CD14-positive monocyte (primary cell): Measurements from ENCODE around the gene ORAI3. TPM values are rescaled to one million over a fixed set of nuclear protein-coding genes. Genes with fewer than 3 reads are reported as not detected.

Source experiments
- DNase-seq, 3 donors: peaks; one replicate each; pipeline ENCODE4 v3.0.0-alpha.2; 2011 to 2022
- H2AFZ ChIP-seq: 2 replicates; pipeline ENCODE4 v1.6.0; 2012; ENCODE audit warnings: mild to moderate bottlenecking, low read depth, low read length, inconsistent platforms; ENCODE audit not compliant: insufficient read depth, poor library complexity, severe bottlenecking
- H3K27ac ChIP-seq, 2 donors: 1 replicate in 1 of 2; 2 replicates in 1 of 2; pipeline ENCODE4 v1.5.1; 2012 to 2013; ENCODE audit warnings: low read length in 2 of 2, control low read depth in 1 of 2, inconsistent platforms in 1 of 2, low read depth in 1 of 2, mild to moderate bottlenecking in 1 of 2
- H3K27me3 ChIP-seq, 2 donors: one replicate each; pipeline versions ENCODE4 v1.6.0 to v1.6.1; 2011 to 2013; ENCODE audit warnings: low read length in 2 of 2; ENCODE audit not compliant: control insufficient read depth in 2 of 2, insufficient read depth in 2 of 2
- H3K36me3 ChIP-seq, 2 donors: replicated peaks in 1 of 2; 1 replicate in 1 of 2; 2 replicates in 1 of 2; pipeline versions ENCODE4 v1.5.1 to v1.6.1; 2012 to 2013; ENCODE audit warnings: low read length in 2 of 2, control low read depth in 1 of 2, inconsistent platforms in 1 of 2, mild to moderate bottlenecking in 1 of 2; ENCODE audit not compliant: insufficient read depth in 2 of 2, control insufficient read depth in 1 of 2
- H3K4me1 ChIP-seq, 2 donors: 1 replicate in 1 of 2; 2 replicates in 1 of 2; pipeline versions ENCODE4 v1.5.1 to v1.6.1; 2012 to 2013; ENCODE audit warnings: low read length in 2 of 2, control low read depth in 1 of 2, inconsistent platforms in 1 of 2, mild to moderate bottlenecking in 1 of 2, moderate library complexity in 1 of 2; ENCODE audit not compliant: insufficient read depth in 2 of 2, control insufficient read depth in 1 of 2
- H3K4me2 ChIP-seq: replicated peaks from 2 replicates; pipeline ENCODE3; 2012; ENCODE audit warnings: low read length, moderate library complexity, mild to moderate bottlenecking; ENCODE audit not compliant: poor library complexity, severe bottlenecking; ENCODE audit errors: extremely low read depth
- H3K4me3 ChIP-seq, 3 experiments: fragments of 200-600 bp in 1 of 3; sonication (generic) in 1 of 3; replicated peaks in 1 of 3; 1 replicate in 2 of 3; 2 replicates in 1 of 3; pipeline ENCODE4 v1.5.1; 2011 to 2013; ENCODE audit warnings: low read length in 3 of 3, mild to moderate bottlenecking in 3 of 3, control low read depth in 2 of 3, low read depth in 2 of 3, inconsistent platforms in 1 of 3, moderate library complexity in 1 of 3
- H3K79me2 ChIP-seq: 2 replicates; pipeline ENCODE4 v1.6.0; 2012; ENCODE audit warnings: mild to moderate bottlenecking, control low read depth, inconsistent platforms, low read length, moderate library complexity; ENCODE audit not compliant: insufficient read depth
- H3K9ac ChIP-seq: 2 replicates; pipeline ENCODE4 v1.6.0; 2017; ENCODE audit warnings: low read length, mild to moderate bottlenecking; ENCODE audit not compliant: insufficient read depth, poor library complexity, severe bottlenecking
- H3K9me3 ChIP-seq, 2 donors: replicated peaks in 1 of 2; 1 replicate in 1 of 2; 2 replicates in 1 of 2; pipeline versions ENCODE4 v1.5.1 to v1.6.1; 2012 to 2013; ENCODE audit warnings: low read length in 2 of 2, control low read depth in 1 of 2; ENCODE audit not compliant: control insufficient read depth in 1 of 2, insufficient read depth in 1 of 2
- H4K20me1 ChIP-seq: 2 replicates; pipeline ENCODE4 v1.6.0; 2012; ENCODE audit warnings: mild to moderate bottlenecking, low read length, control low read depth, moderate library complexity; ENCODE audit not compliant: insufficient read depth
- H3K27ac Mint-ChIP-seq, 7 donors: one replicate each; pipeline ENCODE4 v1.8.0; 2020; ENCODE audit warnings: mild to moderate bottlenecking in 7 of 7, mixed read lengths in 7 of 7, moderate library complexity in 6 of 7, inconsistent platforms in 2 of 7
- H3K27me3 Mint-ChIP-seq, 3 donors: one replicate each; pipeline ENCODE4 v1.8.0; 2021 to 2022; ENCODE audit warnings: low read depth in 3 of 3, mild to moderate bottlenecking in 3 of 3, mixed read lengths in 3 of 3, moderate library complexity in 3 of 3, inconsistent platforms in 1 of 3
- H3K36me3 Mint-ChIP-seq, 2 donors: one replicate each; pipeline ENCODE4 v1.8.0; 2020; ENCODE audit warnings: mixed read lengths in 2 of 2, inconsistent platforms in 1 of 2, mild to moderate bottlenecking in 1 of 2
- H3K4me1 Mint-ChIP-seq: one replicate; pipeline ENCODE4 v1.8.0; 2020; ENCODE audit warnings: mild to moderate bottlenecking, mixed read lengths
- H3K4me3 Mint-ChIP-seq, 2 donors: one replicate each; pipeline ENCODE4 v1.8.0; 2020; ENCODE audit warnings: mild to moderate bottlenecking in 2 of 2, mixed read lengths in 2 of 2, moderate library complexity in 1 of 2
- H3K9me3 Mint-ChIP-seq, 7 donors: one replicate each; pipeline ENCODE4 v1.8.0; 2020 to 2022; ENCODE audit warnings: mixed read lengths in 7 of 7, mild to moderate bottlenecking in 6 of 7, moderate library complexity in 6 of 7, inconsistent platforms in 2 of 7
- WGBS: methylation state at CpG from one replicate; pipeline ENCODE4 v1.1.5; 2013; ENCODE audit warnings: missing lambda C conversion rate; ENCODE audit not compliant: insufficient coverage; 5-methylcytosine and 5-hydroxymethylcytosine counted together
- intact Hi-C, 2 donors: fragments of 100-400 bp; cut with micrococcal nuclease; formaldehyde crosslinking; loops; one replicate each; pipeline versions ENCODE4 v1.15.0 to v1.15.1; 2023
- polyA plus RNA-seq, 3 donors: library from polyadenylated mRNA; depleted of rRNA in 1 of 3; unstranded in 2 of 3; stranded (reverse) in 1 of 3; fragments of 300-500 nt in 2 of 3; fragments of >200 nt in 1 of 3; fragmentation: Illumina TruSeq in 2 of 3; gene quantifications; 1 replicate in 2 of 3; 2 replicates in 1 of 3; pipeline ENCODE4 v1.2.3, GENCODE V29; 2012 to 2021
- TF ChIP-seq, protein P1 (sequence below): fragments of 200-600 bp; IDR thresholded peaks from one replicate; pipeline ENCODE4 v1.8.0; 2022; ENCODE audit warnings: antibody characterized with exemption, mild to moderate bottlenecking

The ORAI3 gene
- polyA plus RNA-seq, 3 donors, result 34.3 to 80.3 (median 76.8) TPM

- Mint-ChIP-seq H3K9me3 (peaks cover 0 to 2% (median 0%) of the 10 kb centered on the region in 7 donors), H3K4me3 (no peak overlapping the region), H3K36me3 (peaks cover 80 to 95% of the 10 kb centered on the region in 2 donors), H3K27me3 (peaks cover 0 to 3% (median 2%) of the 10 kb centered on the region in 3 donors), H3K27ac (peak overlapping the region in 1 of 7 donors; percentile 39), H3K4me1 (no peaks in the 10 kb centered on the region)
- no peaks in the 10 kb centered on the region for H3K79me2 ChIP-seq
- H3K4me2 ChIP-seq, result no peak overlapping the region
- no peaks in the 10 kb centered on the region for H3K27me3 ChIP-seq
- intact Hi-C loops, result no loop called here
- H4K20me1 ChIP-seq, result no peaks in the 10 kb centered on the region
- no peak overlapping the region for H2AFZ ChIP-seq
- TF ChIP-seq, protein P1, sequence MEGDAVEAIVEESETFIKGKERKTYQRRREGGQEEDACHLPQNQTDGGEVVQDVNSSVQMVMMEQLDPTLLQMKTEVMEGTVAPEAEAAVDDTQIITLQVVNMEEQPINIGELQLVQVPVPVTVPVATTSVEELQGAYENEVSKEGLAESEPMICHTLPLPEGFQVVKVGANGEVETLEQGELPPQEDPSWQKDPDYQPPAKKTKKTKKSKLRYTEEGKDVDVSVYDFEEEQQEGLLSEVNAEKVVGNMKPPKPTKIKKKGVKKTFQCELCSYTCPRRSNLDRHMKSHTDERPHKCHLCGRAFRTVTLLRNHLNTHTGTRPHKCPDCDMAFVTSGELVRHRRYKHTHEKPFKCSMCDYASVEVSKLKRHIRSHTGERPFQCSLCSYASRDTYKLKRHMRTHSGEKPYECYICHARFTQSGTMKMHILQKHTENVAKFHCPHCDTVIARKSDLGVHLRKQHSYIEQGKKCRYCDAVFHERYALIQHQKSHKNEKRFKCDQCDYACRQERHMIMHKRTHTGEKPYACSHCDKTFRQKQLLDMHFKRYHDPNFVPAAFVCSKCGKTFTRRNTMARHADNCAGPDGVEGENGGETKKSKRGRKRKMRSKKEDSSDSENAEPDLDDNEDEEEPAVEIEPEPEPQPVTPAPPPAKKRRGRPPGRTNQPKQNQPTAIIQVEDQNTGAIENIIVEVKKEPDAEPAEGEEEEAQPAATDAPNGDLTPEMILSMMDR, result no peak
- H3K36me3 ChIP-seq, result peaks cover 74 to 85% of the 10 kb centered on the region in 2 donors
- no peak for DNase-seq
- 92% methylated on average over 7 of the region's 7 CpGs for WGBS
- no peaks in the 10 kb centered on the region for H3K9me3 ChIP-seq
- H3K27ac ChIP-seq, result no peak overlapping the region
- no peak overlapping the region for H3K4me3 ChIP-seq
- no peak overlapping the region for H3K9ac ChIP-seq
- H3K4me1 ChIP-seq, result no peaks in the 10 kb centered on the region
Observed at GRCh38 chr16:30972872-30973271, 24.0 kb downstream of the ORAI3 start.

DNA sequence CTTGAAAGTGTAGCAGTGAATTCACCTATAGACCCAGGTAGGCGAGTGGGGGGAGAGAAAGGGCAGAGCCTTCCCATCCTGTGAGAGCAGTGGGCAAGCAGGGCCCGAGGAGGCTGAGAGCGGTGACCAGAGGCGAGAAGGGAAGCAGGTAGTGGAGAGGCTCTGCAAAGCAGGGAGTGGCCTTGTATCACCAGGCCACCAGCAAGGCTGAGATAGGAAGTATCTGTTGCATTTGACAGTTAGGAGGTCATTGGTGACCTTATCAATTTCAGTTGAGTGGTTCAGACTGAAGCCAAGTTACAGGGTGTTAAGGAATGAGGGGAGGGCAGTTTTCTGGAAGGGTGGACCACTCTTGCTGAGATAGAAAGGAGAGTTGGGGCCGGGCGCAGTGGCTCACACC, 25.5 kb downstream of the ORAI3 start:
- Histone ChIP-seq H3K4me2 (no peak overlapping the region), H3K4me3 (no peak overlapping the region), H3K9ac (no peak overlapping the region), H3K4me1 (no peaks in the 10 kb centered on the region), H3K27me3 (no peaks in the 10 kb centered on the region), H3K79me2 (no peaks in the 10 kb centered on the region), H4K20me1 (peaks cover 7% of the 10 kb centered on the region), H3K36me3 (peaks cover 78 to 83% of the 10 kb centered on the region in 2 donors), H2AFZ (no peak overlapping the region), H3K27ac (no peak overlapping the region), H3K9me3 (no peaks in the 10 kb centered on the region)
- Mint-ChIP-seq H3K27me3 (peaks cover 0 to 2% (median 0%) of the 10 kb centered on the region in 3 donors), H3K4me1 (no peaks in the 10 kb centered on the region), H3K4me3 (no peak overlapping the region), H3K36me3 (peaks cover 80 to 98% of the 10 kb centered on the region in 2 donors), H3K27ac (peak overlapping the region in 2 of 7 donors; percentile 7 to 15), H3K9me3 (peaks cover 0 to 2% (median 0%) of the 10 kb centered on the region in 7 donors)
- DNase-seq, result no peak
- TF ChIP-seq, protein P1, result no peak
- intact Hi-C loops, result no loop called here
- WGBS, result 98% methylated on average over 4 of the region's 6 CpGs
